K562 treated with DMSO at 1 percent for 48 hours (cell line): ENCODE results near the gene DRD4. TPM values are rescaled to one million over a fixed set of nuclear protein-coding genes. Genes with fewer than 3 reads are reported as not detected.

ENCODE experiments used
- total RNA-seq: library from RNA; unstranded; fragments of 300-600 nt; gene quantifications from 2 replicates; pipeline ENCODE4 v1.2.3, GENCODE V29; 2022; ENCODE audit warnings: low replicate concordance; ENCODE audit errors: extremely low read depth

Gene DRD4
- not detected in 2 replicates for total RNA-seq

GRCh38 chr11:636511-637332, at the start of gene DRD4:
DRD4 (plus strand) TSS chr11:637269; CDS start chr11:637305, 36 bp downstream.

GRCh38 chr11:615504-616319, 21.4 kb upstream of the DRD4 start, which contains the start of gene IRF7:
IRF7 (minus strand) TSS chr11:615950; CDS start chr11:615364, 586 bp downstream.

GRCh38 chr11:624705-625635, 12.1 kb upstream of the DRD4 start, which contains the start of gene CDHR5:
CDHR5 (minus strand) TSS chr11:624955; CDS start chr11:624902, 53 bp downstream.

GRCh38 chr11:626475-627307, 10.4 kb upstream of the DRD4 start, which contains the start of gene SCT:
SCT (minus strand) TSS chr11:627181; CDS start chr11:627143, 38 bp downstream.

Other genes with a start within 250 kb of the DRD4 start
- not detected in 2 replicates for gene PKP3, start 243.1 kb upstream of the DRD4 start, total RNA-seq
- gene SIGIRR, start 222.3 kb upstream of the DRD4 start, total RNA-seq: not detected in 2 replicates
- gene ANO9, start 195.3 kb upstream of the DRD4 start, total RNA-seq: not detected in 2 replicates
- not detected in 2 replicates for gene PTDSS2, start 187.0 kb upstream of the DRD4 start, total RNA-seq
- gene RNH1, start 130.0 kb upstream of the DRD4 start, total RNA-seq: not detected in 2 replicates
- not detected in 2 replicates for gene HRAS, start 101.7 kb upstream of the DRD4 start, total RNA-seq
- gene LRRC56, start 99.7 kb upstream of the DRD4 start, total RNA-seq: not detected in 2 replicates
- not detected in 2 replicates for gene LMNTD2, start 76.5 kb upstream of the DRD4 start, total RNA-seq
- gene RASSF7, start 76.3 kb upstream of the DRD4 start, total RNA-seq: not detected in 2 replicates
- not detected in 2 replicates for gene PHRF1, start 60.8 kb upstream of the DRD4 start, total RNA-seq
- gene IRF7, start 21.3 kb upstream of the DRD4 start, total RNA-seq: not detected in 2 replicates
- not detected in 2 replicates for gene CDHR5, start 12.3 kb upstream of the DRD4 start, total RNA-seq
- not detected in 2 replicates for gene SCT, start 10.1 kb upstream of the DRD4 start, total RNA-seq
- not detected in 2 replicates for gene DEAF1, start 58.0 kb downstream of the DRD4 start, total RNA-seq
- not detected in 2 replicates for gene TMEM80, start 58.5 kb downstream of the DRD4 start, total RNA-seq
- not detected in 2 replicates for gene EPS8L2, start 69.0 kb downstream of the DRD4 start, total RNA-seq
- 394 TPM in 1 of 2 replicates, not detected in the other for gene TALDO1, start 110.2 kb downstream of the DRD4 start, total RNA-seq
- not detected in 2 replicates for gene GATD1, start 140.2 kb downstream of the DRD4 start, total RNA-seq
- gene CEND1, start 152.8 kb downstream of the DRD4 start, total RNA-seq: not detected in 2 replicates
- not detected in 2 replicates for gene SLC25A22, start 161.0 kb downstream of the DRD4 start, total RNA-seq
- not detected in 2 replicates for gene PIDD1, start 168.0 kb downstream of the DRD4 start, total RNA-seq
- not detected in 2 replicates for gene RPLP2, start 172.7 kb downstream of the DRD4 start, total RNA-seq
- gene PNPLA2, start 181.6 kb downstream of the DRD4 start, total RNA-seq: 265 TPM in 1 of 2 replicates, not detected in the other
- not detected in 2 replicates for gene CRACR2B, start 190.7 kb downstream of the DRD4 start, total RNA-seq
- gene CD151, start 195.7 kb downstream of the DRD4 start, total RNA-seq: 775 TPM in 1 of 2 replicates, not detected in the other
- gene POLR2L, start 205.3 kb downstream of the DRD4 start, total RNA-seq: not detected in 2 replicates
- gene TSPAN4, start 205.6 kb downstream of the DRD4 start, total RNA-seq: not detected in 2 replicates